Esophagus squamous epithelium (tissue), 4 donors: ENCODE data around the gene ARMC9.

ENCODE experiments used
- CTCF ChIP-seq, 6 experiments: fragments of 450-650 bp in 4 of 6; fragments of 200-600 bp in 2 of 6; sonication (generic) in 2 of 6; IDR thresholded peaks; one replicate each; pipeline ENCODE4 v1.5.1; 2016 to 2019; ENCODE audit warnings: antibody characterized with exemption in 6 of 6, mild to moderate bottlenecking in 4 of 6, moderate library complexity in 4 of 6
- POLR2A ChIP-seq, 4 donors: fragments of 450-650 bp; IDR thresholded peaks; one replicate each; pipeline ENCODE4 v1.6.1; 2017; ENCODE audit warnings: antibody characterized with exemption in 4 of 4, mild to moderate bottlenecking in 4 of 4, moderate library complexity in 3 of 4

- no peak for TF ChIP-seq CTCF (IDR thresholded peaks at IDR 0.05)
- TF ChIP-seq POLR2A (IDR thresholded peaks at IDR 0.05): no peak
Observed at GRCh38 chr2:231241755-231242507, 43.5 kb downstream of the ARMC9 start.
